Dedifferentiated amniotic fluid mesenchymal stem cell (primary cell): ENCODE data around the gene ANGPTL2.
"Not testable (repeated sequence)": the region's sequence is repeated elsewhere in the genome, so short reads cannot be mapped to it uniquely, and the experiment has no call there.

ENCODE experiments used
- DNase-seq: peaks from one replicate; pipeline ENCODE4 v3.0.0-alpha.2; 2016; ENCODE audit errors: extremely low spot score

ANGPTL2 gene

GRCh38 chr9:127154390-127155191 is 32.2 kb upstream of the ANGPTL2 start:
- DNase-seq: peak; percentile 69

- no peak for DNase-seq
Measured at GRCh38 chr9:127154003-127154389, 31.6 kb upstream of the ANGPTL2 start.

GRCh38 chr9:127153501-127153900 is 31.1 kb upstream of the ANGPTL2 start:
- DNase-seq: no peak

GRCh38 chr9:127149463-127150390 is 27.3 kb upstream of the ANGPTL2 start:
- no peak for DNase-seq

GRCh38 chr9:127149010-127149409 is 26.6 kb upstream of the ANGPTL2 start:
- no peak for DNase-seq

GRCh38 chr9:127148014-127148413 is 25.6 kb upstream of the ANGPTL2 start:
- DNase-seq: no peak

- DNase-seq: no peak
Measured at GRCh38 chr9:127147251-127147650, 24.8 kb upstream of the ANGPTL2 start.

GRCh38 chr9:127146841-127147240 is 24.4 kb upstream of the ANGPTL2 start:
- DNase-seq: not testable (repeated sequence)

GRCh38 chr9:127144670-127145445 is 22.4 kb upstream of the ANGPTL2 start:
- DNase-seq: no peak

GRCh38 chr9:127143920-127144465 is 21.6 kb upstream of the ANGPTL2 start:
- DNase-seq: no peak

- DNase-seq: no peak
Measured at GRCh38 chr9:127142931-127143464, 20.6 kb upstream of the ANGPTL2 start.

GRCh38 chr9:127142291-127142690 is 19.9 kb upstream of the ANGPTL2 start:
- no peak for DNase-seq

GRCh38 chr9:127140842-127141675 is 18.6 kb upstream of the ANGPTL2 start:
- DNase-seq: no peak

GRCh38 chr9:127140181-127140580 is 17.7 kb upstream of the ANGPTL2 start:
- no peak for DNase-seq

GRCh38 chr9:127139775-127140174 is 17.3 kb upstream of the ANGPTL2 start:
- no peak for DNase-seq

GRCh38 chr9:127139071-127139731 is 16.8 kb upstream of the ANGPTL2 start:
- DNase-seq: no peak

GRCh38 chr9:127138444-127138843 is 16.0 kb upstream of the ANGPTL2 start:
- DNase-seq: no peak

GRCh38 chr9:127137640-127138360 is 15.4 kb upstream of the ANGPTL2 start:
- DNase-seq: no peak
